ENCODE data around the gene RAB40C.

DNA sequence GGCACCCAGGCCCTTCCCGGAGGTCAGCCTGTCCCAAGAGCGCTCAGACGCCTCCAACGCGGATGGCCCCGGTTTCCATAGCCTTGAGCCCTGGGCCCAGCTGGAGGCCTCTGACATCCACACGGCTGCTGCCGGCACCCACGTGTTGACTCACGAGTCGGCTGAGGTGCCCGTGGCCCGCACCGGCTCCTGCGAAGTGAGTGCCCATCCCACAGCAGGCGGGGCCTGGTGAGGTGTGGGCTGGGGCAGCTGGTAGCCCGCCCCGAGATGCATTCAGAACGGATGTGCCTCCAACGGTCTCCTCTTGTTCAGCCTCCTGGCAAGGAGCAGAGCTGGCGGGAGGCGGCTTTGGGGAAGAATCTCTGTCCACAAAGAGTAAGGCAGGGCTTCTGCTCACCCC, 62.0 kb downstream of the RAB40C start:
- TF ChIP-seq, protein P1, sequence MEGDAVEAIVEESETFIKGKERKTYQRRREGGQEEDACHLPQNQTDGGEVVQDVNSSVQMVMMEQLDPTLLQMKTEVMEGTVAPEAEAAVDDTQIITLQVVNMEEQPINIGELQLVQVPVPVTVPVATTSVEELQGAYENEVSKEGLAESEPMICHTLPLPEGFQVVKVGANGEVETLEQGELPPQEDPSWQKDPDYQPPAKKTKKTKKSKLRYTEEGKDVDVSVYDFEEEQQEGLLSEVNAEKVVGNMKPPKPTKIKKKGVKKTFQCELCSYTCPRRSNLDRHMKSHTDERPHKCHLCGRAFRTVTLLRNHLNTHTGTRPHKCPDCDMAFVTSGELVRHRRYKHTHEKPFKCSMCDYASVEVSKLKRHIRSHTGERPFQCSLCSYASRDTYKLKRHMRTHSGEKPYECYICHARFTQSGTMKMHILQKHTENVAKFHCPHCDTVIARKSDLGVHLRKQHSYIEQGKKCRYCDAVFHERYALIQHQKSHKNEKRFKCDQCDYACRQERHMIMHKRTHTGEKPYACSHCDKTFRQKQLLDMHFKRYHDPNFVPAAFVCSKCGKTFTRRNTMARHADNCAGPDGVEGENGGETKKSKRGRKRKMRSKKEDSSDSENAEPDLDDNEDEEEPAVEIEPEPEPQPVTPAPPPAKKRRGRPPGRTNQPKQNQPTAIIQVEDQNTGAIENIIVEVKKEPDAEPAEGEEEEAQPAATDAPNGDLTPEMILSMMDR (IDR thresholded peaks at IDR 0.05 in 2 of 3, conservative IDR thresholded peaks at IDR 0.05 in 1 of 3; ENCODE audit: insufficient read depth in 2 of 3, low read depth in 1 of 3, low read length in 3 of 3) = no peak
- TF ChIP-seq EP300 (IDR thresholded peaks at IDR 0.05; ENCODE audit: low read length) (no peak), POLR2A (conservative IDR thresholded peaks at IDR 0.05) (no peak), EZH2 (IDR thresholded peaks at IDR 0.05; ENCODE audit: borderline replicate concordance, low read depth, low read length) (no peak), ZNF76 (CRISPR knock-in tag; IDR thresholded peaks at IDR 0.05; ENCODE audit: borderline replicate concordance) (no peak), JUN (IDR thresholded peaks at IDR 0.05; ENCODE audit: borderline replicate concordance, low read depth, low read length) (no peak), JUN (CRISPR knock-in tag; IDR thresholded peaks at IDR 0.05; ENCODE audit: borderline replicate concordance) (no peak), RBBP5 (IDR thresholded peaks at IDR 0.05; ENCODE audit: borderline replicate concordance, insufficient read depth, low read length, poor library complexity, severe bottlenecking) (no peak), BACH1 (tag; IDR thresholded peaks at IDR 0.05) (no peak), GTF2E2 (tag; IDR thresholded peaks at IDR 0.05) (no peak), NCOA1 (IDR thresholded peaks at IDR 0.05; ENCODE audit: low read depth) (no peak), EHMT2 (IDR thresholded peaks at IDR 0.05) (no peak), NR1H2 (CRISPR knock-in tag; IDR thresholded peaks at IDR 0.05) (no peak), RHOXF2B (CRISPR knock-in tag; conservative IDR thresholded peaks at IDR 0.05) (no peak), ZFP1 (CRISPR knock-in tag; IDR thresholded peaks at IDR 0.05) (no peak)
